ENCODE data around the gene BRAF.
"Not testable (repeated sequence)": the region's sequence is repeated elsewhere in the genome, so short reads cannot be mapped to it uniquely, and the experiment has no call there.

BRAF gene

DNA sequence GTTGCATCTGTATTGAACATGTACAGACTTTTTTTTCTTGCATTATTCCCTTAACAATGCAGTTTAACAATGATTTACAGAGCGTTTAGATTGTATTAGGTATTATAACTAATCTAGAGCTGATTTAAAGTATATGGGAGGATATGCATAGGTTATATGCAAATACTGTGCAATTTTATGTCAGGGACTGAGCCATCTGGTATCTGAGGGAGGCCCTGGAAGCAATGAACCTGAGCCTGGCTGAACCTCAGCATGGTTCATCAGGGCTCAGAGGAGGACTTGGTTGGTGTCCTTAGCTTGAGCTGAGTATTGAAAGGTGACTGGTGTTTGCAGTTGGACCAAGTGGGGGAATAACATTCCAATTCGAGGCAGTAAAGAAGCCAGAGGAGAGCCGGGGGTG is 247.2 kb downstream of the BRAF start:
- in situ Hi-C loops (cut with HindIII; ENCODE audit: low pct_ligation_motif_present, low pct_unique_long_range_greater_than_20kb, low sequenced_read_pairs), result no loop called here

DNA sequence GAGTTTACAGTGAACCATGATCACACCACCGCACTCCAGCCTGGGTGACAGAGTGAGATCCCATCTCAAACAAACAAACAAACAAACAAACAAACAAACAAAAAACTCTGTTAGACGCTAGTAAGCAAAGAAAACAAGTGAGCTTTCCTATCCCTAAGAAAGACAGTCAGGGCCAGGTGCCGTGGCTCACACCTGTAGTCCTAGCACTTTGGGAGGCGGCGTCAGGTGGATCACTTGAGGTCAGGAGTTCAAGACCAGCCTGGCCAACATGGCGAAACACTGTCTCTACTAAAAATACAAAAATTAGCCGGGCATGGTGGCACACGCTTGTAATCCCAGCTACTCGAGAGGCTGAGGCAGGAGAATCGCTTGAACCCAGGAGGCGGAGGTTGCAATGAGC is 247.8 kb downstream of the BRAF start:
- in situ Hi-C loops (cut with HindIII; ENCODE audit: low pct_ligation_motif_present, low pct_unique_long_range_greater_than_20kb, low sequenced_read_pairs); DNase-seq: not testable (repeated sequence)

More for the DNA sequence above, 247.2 kb downstream of the BRAF start:
- DNase-seq, result no peak

- in situ Hi-C loops (cut with HindIII; ENCODE audit: low pct_ligation_motif_present, low pct_unique_long_range_greater_than_20kb, low sequenced_read_pairs), result no loop called here
- DNase-seq, result no peak
These were observed 248.4 kb downstream of the BRAF start for GRCh38 chr7:140676306-140676705.

DNA sequence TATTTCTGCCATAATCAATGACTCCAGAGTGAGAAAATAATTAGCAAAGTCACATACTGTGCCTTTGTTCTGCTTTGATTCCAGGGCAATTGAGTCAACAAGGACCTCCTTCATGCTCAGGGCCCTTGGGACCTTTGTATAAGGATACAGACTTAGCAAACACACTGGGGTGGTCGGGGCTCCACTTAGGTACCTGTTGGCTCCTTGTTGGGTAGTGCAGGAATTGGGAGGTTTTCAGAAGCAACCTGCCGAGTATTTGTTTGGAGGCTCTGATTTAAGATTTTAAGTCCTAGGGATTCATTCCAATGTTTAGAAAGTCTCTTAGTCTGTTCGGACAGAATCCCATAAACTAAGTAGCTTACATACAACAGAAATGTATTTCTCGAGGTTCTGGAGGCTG is 249.0 kb downstream of the BRAF start:
- in situ Hi-C loops (cut with HindIII; ENCODE audit: low pct_ligation_motif_present, low pct_unique_long_range_greater_than_20kb, low sequenced_read_pairs), result no loop called here
- no peak for DNase-seq

DNA sequence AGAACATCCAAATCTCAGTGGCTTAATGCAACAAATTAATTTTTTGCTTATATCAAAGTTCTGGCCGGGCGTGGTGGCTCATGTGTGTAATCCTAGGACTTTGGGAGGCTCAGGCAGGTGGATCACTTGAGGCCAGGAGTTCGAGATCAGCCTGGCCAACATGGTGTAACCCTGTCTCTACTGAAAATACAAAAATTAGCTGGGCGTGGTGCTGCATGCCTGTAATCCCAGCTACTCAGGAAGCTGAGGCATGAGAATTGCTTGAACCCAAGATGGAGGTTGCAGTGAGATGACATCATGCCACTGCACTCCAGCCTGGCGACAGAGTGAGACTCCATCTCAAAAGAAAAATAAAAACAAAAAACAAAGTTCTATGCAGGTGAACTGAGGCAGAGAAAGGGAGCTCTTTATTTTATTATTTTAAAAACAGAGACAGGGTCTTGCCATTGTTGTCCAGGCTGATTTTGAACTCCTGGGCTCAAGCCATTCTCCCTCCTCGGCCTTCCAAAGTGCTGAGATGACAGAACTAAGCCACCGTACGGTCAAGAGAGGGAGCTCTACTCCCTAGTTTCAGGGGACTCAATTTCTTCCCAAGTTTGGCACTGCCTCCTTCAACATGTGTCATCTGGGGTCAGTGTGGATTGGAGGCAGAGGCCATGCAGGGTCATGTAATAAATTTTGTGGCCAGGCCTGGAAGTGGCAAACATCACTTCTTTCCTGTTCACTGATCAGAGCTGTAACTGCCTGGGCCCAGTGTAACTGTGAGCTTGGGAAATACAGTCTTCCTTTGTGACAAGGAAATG is 249.6 kb downstream of the BRAF start:
- DNase-seq, result peak; percentile 88
- in situ Hi-C loops (cut with HindIII; ENCODE audit: low pct_ligation_motif_present, low pct_unique_long_range_greater_than_20kb, low sequenced_read_pairs), result no loop called here

DNA sequence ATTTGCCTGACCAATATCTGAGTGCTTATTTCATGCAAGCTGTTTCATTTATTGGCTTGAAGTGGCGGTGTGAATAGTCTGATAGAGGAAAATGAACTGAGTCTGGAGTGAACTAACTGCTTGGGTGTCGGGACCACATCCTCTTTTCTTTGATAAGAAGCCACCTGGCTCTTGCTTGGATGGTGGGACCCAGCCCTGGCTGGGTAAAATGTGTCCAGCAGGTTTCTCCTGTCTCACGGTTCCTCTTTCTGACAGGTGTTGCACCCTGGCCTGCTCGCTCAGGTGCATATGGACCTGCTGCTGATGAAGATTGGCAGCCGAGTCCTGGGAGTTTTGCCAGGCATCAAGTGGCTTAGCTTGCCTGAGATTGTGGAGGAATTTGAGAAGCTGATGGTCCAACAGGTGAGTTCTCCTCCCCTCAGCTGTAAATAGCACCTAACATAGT is 250.4 kb downstream of the BRAF start:
- DNase-seq, result no peak
- in situ Hi-C loops (cut with HindIII; ENCODE audit: low pct_ligation_motif_present, low pct_unique_long_range_greater_than_20kb, low sequenced_read_pairs), result no loop called here

- no peak for DNase-seq
- in situ Hi-C loops (cut with HindIII; ENCODE audit: low pct_ligation_motif_present, low pct_unique_long_range_greater_than_20kb, low sequenced_read_pairs), result no loop called here
These were observed 251.0 kb downstream of the BRAF start for GRCh38 chr7:140673774-140674155.

DNA sequence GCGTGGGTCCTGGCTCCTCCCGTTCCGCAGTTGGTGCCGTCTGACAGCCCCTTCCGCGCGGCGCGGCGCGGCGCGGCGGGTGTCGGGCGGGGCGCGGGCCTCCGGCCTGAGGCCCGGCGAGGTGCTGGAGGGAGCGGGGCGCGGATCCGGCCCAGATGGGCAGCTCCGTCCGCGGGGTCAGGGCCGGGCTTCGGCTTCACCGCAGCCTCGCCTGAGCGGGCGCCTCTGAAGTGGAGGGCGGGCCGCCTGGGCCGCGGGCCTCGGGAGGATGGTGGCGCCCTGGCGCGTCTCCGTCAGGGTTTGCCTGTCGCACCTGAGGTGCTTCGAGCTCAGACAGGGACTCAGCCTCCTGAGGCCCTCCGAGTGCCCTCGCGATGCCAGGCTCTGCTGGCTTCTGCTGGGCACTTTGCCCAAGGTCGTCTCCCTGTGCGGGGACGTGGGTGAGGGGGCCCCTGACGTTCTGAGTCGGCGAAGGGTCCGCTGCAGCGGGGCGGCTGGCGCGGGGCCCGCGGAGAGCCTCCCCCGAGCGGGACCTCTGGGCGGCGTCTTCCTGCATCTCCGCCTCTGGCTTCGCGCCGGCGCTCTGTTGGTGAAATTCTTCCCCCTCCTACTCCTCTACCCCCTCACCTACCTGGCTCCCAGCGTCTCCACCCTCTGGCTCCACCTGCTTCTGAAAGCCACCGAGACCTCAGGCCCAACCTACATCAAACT is 251.5 kb downstream of the BRAF start:
- in situ Hi-C loops (cut with HindIII; ENCODE audit: low pct_ligation_motif_present, low pct_unique_long_range_greater_than_20kb, low sequenced_read_pairs), result no loop called here
- peak; percentile 52 for DNase-seq

DNA sequence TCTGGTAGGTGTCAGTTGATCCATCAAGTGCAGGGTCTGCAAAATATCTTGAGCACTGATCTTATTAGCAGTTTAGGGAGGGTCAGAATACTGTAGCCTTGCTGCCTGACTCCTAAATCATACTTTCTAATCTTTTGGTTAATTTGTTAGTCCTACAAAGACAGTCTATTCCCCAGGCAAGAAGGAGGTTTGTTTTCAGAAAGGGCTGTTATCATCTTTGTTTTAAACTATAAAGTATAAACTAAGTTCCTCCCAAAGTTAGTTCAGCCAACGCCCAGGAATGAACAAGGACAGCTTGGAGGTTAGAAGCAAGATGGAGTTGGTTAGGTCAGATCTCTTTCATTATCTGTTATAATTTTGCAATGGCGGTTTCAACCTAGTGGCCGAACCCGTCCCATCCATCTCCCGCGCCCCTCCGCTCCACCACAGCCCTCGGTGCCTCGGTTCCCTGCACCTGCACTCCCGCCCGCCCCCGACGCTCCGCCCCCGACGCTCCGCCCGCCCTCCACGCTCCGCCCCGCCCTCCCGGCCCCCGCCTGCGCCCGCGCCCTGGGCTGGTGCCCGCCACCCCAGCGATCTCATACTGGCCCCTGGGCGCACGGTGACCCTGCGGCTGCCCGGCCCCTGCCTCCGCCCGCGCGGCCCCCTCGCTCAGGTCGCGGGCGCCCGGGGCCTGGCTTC is 252.2 kb downstream of the BRAF start, which contains the start of gene ADCK2:
Gene ADCK2, plus strand, starts transcription at position 564 of the 681 bp plus-strand sequence. CDS start 386 bp downstream, outside the sequence.
- in situ Hi-C loops (cut with HindIII; ENCODE audit: low pct_ligation_motif_present, low pct_unique_long_range_greater_than_20kb, low sequenced_read_pairs), result no loop called here
- peak; percentile 54 for DNase-seq

DNA sequence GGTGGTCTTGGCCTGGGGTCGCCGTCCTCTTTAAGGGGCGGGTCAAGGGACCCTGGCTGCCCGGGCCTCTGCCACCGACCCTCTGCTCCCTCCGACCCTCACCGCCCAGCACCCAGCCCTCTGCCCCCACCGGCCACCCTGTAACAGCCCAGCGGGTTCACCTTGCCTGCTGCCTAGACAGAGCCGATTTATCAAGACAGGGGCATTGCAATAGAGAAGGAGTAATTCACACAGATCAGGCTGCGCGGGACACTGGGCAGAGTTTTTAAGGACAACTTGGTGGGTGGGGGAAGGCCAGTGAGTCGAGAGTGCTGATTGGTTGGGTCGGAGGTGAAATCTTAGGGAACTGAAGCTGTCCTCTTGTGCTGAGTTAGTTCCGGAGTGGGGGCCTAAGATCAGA is 252.8 kb downstream of the BRAF start:
- DNase-seq, result no peak

GRCh38 chr7:140670343-140670935 is 254.3 kb downstream of the BRAF start:
- in situ Hi-C loops (cut with HindIII; ENCODE audit: low pct_ligation_motif_present, low pct_unique_long_range_greater_than_20kb, low sequenced_read_pairs), result no loop called here
- no peak for DNase-seq

More for the DNA sequence above, 252.8 kb downstream of the BRAF start:
- in situ Hi-C loops (cut with HindIII; ENCODE audit: low pct_ligation_motif_present, low pct_unique_long_range_greater_than_20kb, low sequenced_read_pairs), result no loop called here

- in situ Hi-C loops (cut with HindIII; ENCODE audit: low pct_ligation_motif_present, low pct_unique_long_range_greater_than_20kb, low sequenced_read_pairs); DNase-seq: not testable (repeated sequence)
These were observed 254.9 kb downstream of the BRAF start for GRCh38 chr7:140669862-140670261.

DNA sequence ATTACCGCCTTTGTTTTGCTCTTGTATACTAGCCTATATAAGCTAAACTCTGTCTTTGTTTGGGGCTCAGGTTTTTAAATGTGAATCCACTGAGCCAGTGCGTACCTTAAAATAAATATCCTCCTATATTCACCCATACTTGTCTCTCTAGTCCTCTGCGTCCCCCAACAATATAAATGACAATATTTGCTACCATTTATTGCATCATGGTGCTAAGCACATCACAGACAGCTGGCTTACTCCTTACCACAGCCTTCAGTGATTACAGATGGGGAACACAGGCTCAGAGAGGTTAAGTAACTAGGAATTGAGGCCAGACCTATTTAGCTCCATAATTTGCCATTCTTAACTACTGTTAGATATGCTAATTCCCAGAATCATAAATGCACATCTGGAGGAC is 255.4 kb downstream of the BRAF start:
- no peak for DNase-seq
- in situ Hi-C loops (cut with HindIII; ENCODE audit: low pct_ligation_motif_present, low pct_unique_long_range_greater_than_20kb, low sequenced_read_pairs), result no loop called here
